GM21786 (cell line): ENCODE results near the gene FAM187B.
"Not testable (repeated sequence)": the region's sequence is repeated elsewhere in the genome, so short reads cannot be mapped to it uniquely, and the experiment has no call there.

Experiments
- ATAC-seq: cut with Tn5 transposase; IDR thresholded peaks from one replicate; pipeline ENCODE4 v1.9.1; 2021; ENCODE audit not compliant: unreplicated experiment

Gene FAM187B

DNA sequence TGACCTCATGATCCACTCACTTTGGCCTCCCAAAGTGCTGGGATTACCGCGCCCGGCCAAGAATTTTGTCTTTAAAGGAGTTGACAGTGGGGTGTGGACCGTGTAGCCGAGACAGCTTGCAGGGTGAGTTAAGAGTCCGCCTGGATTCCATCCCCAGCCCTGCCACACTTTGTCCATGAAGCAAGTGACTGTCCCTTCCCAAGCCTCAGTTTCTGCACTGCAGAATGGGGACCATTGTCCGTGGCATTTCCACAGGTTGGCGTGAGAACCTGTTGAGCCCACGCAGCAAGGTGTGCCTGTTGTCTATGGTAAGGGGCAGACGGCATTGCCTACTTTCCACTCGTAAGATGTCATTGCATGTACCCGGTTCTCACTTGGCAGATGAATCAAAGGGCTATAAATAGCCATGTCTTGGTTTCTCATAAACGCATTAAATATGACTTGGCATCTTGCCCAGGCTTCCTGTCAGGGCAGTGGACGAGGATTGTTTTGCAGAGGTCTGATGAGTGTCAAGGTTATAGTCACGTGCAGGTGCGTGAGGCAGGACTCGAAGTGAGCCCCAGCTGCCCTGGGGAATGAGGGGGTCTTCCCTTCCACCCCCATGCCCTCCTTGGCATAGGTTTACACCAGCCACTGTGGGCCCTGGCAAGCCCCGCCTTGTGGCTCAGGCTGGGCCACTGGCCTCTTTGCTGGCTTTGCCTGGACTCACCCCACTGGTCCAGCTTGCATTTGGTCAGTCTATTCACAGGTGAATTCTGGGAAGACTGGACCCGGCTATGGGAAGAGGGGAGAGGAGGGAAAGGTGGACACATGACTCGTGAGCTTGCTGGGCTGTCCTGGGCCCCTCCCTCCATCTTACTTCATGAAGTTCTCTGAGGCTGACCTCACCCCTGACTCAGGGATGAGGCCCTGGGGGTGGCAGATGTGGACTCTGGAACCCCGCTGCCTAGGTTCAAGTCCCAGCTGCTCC, 14.6 kb downstream of the FAM187B start:
- peak; percentile 72 for ATAC-seq

DNA sequence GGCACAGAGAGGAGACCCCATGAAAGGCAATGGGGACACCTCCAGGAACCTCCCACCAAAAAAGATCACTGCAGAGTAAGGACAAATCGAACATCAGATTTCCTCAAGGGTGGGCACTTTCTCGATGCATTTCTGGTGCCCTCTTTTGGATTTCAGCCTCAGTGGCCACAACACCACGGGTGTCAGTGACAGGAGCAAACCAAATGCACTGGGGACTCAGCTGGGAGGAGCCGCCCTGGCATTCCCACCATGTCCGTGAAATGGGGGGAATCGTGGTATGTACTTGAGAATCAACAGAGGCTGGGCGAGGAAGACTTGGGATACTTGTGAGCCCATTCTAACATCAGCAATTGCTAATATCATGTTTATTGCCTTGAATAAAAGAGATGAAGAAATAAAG, 16.3 kb downstream of the FAM187B start:
- no peak for ATAC-seq

GRCh38 chr19:35211545-35212230, 16.9 kb downstream of the FAM187B start:
- no peak for ATAC-seq

DNA sequence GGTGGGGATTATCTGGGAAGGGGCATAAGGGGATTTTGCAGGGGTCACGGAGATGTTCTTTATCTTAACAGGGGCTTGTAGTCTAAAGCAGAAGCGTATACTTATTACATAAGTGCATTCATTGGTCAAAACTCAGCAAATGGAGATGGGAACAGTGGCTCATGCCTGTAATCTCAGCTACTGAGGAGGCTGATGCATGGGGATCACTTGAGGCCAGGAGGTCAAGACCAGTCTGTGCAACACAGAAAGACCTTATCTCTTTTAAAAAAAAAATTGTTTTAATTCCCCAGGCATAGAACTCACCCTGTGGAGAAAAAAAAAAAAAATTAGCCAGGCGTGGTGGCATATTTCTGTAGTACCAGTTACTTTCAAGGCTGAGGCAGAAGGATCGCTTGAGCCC, 18.9 kb downstream of the FAM187B start:
- no peak for ATAC-seq

DNA sequence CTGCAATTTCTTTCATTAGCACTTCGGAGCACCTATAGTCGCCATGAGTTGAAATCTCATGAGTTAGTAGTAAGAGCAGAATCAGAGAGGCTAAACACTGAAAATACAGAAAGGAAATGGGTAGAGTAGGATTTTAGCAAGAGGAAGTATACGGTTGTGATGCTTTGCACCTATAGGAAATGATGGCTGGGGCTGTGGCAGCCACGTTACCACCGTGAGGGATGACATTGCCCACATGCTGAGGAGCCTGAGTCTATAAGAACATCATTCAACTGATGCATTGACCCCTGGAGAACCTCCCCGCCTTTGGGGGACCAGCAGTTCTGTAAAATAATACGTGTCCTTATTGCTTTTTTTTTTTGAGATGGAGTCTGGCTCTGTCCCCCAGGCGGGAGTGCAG, 20.4 kb downstream of the FAM187B start:
- no peak for ATAC-seq

DNA sequence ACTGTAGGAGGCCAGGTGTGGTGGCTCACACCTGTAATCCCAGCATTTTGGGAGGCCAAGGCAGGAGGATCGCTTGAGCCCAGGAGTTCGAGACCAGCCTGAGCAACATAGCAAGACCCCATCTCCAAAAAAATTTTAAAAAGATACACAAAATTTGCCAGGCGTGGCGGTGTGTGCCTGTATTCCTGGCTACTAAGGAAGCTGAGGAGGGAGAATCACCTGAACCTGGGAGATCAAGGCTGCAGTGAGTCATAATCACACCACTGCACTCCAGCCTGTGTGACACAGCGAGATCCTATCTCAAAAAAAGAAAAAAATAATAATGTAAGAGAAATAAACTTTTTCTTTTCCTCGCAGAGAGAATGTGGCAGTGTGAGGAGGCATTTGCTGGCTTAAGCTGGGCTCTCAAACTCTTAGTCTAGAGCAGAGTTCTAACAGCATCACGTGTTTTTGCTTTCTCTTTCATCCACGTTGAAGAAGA, 21.1 kb downstream of the FAM187B start:
- no peak for ATAC-seq

DNA sequence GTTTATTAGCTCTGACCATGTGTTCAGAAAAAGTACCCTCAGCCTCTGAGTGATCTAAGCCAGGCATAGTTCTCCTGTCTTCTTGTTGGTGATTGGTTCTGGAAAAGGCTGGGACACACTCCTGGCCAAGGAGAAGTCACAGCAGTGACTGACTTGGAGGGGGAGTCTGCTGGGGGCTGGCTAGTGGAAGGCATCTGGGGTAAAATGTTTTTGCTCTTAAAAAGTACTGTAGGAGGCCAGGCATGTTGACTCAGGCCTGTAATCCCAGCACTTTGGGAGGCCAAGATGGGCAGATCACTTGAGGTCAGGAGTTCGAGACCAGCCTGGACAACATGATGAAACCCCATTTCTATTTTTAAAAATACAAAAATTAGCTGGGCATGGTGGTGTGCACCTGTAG, 21.7 kb downstream of the FAM187B start:
- ATAC-seq = no peak

DNA sequence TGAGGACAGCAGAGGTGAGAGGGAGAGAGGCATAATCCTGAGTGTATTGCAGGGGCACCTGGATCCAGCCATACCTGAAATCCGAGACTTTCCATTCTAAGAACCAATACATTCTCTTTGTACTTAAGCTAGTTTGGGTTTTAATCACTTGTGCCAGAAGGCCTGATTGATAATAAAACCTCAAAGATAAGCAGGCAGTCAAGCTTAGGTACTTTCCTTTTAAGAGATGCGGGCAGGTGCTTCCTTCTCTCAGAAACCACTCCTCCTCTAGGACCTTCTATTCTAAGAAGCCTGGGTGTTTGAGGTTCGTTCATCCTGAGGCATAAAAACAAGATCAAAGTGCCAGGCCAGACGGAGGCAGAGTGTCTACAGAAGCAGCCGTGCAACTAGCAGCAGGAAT, 22.2 kb downstream of the FAM187B start:
- no peak for ATAC-seq

- peak; percentile 12 for ATAC-seq
Observed at GRCh38 chr19:35205733-35206323, 22.7 kb downstream of the FAM187B start.

GRCh38 chr19:35204799-35205732, 23.5 kb downstream of the FAM187B start:
- peak; percentile 69 for ATAC-seq

DNA sequence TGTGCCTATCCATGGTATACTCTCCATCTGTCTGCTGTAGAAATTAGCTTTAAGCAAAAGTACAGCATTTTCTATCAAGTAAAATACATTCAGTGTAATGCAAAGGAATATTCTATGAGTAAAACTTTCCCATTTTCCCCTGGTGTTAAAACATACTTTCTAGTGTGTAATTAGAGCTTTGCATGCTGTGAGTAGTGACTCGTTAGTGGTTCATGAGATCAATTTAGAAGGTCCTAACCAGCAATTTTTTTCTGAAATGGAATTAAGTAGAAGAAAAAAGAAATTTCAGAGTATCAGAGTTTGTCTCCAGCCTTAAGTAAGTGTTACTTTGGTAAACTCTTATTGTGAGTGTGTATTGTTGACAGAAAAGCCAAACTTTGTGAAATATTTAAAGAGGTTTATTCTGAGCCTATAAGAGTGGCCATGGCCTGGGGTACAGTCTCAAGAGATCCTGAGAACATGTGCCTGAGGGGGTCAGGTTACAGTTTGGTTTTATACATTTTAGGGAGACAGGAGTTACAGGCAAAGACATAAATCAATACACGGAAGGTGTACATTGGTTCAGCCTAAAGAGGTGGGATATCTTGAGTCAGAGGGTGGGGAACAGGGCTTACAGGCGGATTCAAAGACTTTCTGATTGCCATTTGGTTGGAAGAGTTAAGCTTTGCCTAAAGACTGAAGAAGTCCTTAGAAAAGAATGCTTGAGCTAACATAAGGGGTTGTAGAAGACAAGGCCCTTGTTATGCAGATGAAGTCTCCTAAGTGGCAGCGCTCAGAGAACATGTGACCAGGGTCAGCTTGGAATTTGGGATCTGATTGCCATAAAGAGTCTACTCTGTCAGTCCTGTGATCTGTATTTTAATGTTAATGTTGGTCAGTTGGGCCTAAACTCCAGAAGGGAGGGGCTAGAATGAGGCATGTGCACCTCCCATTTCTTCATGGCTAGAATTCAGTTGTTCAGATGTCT, 25.5 kb downstream of the FAM187B start:
- no peak for ATAC-seq

DNA sequence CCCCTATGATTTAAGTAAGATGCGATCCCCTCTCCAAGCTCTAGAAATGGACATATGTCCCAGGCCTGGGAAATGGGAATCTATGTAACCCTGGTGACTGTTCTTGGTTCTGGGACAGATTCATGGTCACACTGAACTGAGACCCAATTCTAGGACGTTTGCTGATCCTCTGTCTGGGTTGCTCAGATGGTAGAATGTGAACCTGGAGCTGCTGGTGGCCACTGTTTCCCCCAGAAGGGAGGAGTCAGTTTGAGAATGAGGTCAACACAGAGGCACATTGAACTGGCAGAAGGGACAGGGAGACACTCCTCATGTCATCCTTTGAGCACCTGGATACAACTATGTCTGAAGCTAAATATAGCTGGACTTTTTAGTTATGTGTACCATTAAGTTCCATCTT, 29.1 kb downstream of the FAM187B start:
- no peak for ATAC-seq

DNA sequence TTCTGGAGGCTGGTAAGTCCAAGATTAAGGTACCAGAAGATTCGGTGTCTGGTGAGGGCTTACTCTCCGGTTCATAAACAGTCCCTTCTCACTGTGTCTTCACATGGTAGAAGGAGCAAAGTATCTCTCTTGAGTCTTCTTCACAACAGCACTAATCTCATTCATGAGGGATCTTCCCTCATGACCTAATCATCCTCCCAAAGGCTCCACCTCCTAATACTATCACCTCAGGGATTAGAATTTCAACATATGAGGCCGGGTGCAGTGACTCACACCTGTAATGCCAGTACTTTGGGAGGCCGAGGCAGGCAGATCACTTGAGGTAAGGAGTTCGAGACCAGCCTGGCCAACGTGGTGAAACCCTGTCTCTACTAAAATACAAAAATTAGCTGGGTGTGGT, 31.7 kb downstream of the FAM187B start:
- ATAC-seq = not testable (repeated sequence)

- no peak for ATAC-seq
Observed at GRCh38 chr19:35195830-35196229, 32.7 kb downstream of the FAM187B start.

DNA sequence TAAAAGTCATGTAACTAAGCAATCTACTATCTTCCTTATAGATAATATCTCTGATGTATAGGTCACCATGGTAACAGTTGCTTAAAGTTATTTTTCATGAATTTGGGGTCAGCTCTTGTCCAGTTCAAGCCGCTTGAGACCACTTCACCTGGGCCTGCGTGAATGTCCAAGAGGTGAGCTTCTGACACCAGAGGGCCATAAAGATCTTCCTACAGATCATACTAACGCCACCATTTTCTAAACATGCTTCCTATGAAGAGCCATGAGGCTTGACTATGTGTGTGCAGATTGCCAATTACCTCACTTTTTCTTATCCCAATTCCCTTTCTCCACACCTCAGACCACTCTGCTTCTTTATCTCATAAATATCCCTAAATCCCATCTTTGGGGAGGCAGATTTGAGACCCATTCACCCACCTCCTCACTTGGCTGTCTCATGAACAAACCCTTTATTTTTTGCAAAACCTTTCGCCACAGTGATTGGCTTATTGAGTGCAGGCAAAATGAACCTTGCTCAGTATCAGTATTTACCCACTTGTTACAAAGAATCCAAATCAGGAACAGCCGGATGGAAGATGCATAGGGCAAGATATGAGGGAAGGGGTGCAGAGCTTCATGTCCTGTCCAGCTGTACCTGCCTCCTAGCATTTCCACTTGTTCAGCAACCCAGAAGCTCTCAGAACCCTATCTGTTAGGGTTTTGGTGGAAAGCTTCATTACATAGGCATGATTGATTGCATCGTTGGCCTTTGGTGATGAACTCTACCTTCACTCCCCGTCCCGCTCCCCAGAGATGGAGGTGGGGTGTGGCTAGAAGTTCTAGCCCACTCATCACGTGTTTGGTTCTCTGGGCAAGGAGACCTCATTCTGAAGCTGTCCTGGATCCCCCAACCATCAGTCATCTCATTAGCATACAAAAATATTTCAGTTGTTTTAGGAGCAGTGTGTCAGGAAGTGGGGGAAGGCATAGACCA, 34.2 kb downstream of the FAM187B start:
- no peak for ATAC-seq

DNA sequence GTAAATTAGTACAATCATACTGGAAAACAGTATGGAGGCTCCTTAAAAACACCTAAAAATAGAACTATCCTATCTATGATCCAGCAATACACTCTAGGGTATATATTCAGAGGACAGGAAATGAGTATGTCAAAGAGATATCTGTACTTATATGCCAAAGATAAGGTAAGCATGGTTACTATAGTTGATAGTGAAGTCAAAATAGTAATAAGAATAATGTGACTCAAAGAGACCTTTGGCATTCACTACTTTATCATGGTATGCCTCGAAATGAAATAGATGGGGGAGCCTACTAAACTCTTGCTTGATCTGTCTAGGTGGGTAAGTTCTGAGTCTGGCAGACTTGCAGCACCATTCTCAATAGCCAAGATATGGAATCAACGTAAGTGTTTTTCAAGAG, 43.7 kb downstream of the FAM187B start:
- ATAC-seq = no peak

DNA sequence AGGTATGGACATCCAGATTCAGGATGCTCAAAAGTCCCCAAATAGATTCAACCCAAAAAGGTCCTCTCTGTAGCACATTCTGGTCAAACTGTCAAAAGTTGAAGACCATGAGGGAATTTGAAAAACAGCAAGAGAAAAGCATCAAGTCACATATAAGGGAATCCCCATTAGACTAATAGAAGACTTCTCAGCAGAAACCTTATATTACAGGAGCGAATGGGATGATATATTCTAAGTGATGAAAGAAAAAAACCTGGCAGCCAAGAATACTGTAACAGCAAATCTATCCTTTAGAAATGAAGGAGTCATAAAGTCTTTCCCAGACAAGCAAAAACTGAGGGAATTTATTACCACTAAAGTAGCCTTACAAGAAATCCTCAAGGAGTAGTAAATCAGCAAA, 44.3 kb downstream of the FAM187B start:
- ATAC-seq = no peak

GRCh38 chr19:35181387-35181786, 47.2 kb downstream of the FAM187B start:
- ATAC-seq = no peak
